Spinal cord (tissue), 10 donors: ENCODE results near the gene HIP1R. TPM values are rescaled to one million over a fixed set of nuclear protein-coding genes. Genes with fewer than 3 reads are reported as not detected.

Experiments used
- DNase-seq, 6 donors: peaks; one replicate each; pipeline versions ENCODE4 v3.0.0 to v3.0.0-alpha.2; 2013 to 2015; ENCODE audit warnings: low spot score in 6 of 6, low read depth in 4 of 6
- H3K27ac ChIP-seq: one replicate; pipeline ENCODE4 v1.5.1; 2013; ENCODE audit warnings: low read depth, low read length, control low read depth
- H3K27me3 ChIP-seq: one replicate; pipeline ENCODE4 v1.6.1; 2013; ENCODE audit warnings: low read length; ENCODE audit not compliant: control insufficient read depth, insufficient read depth
- H3K36me3 ChIP-seq: one replicate; pipeline ENCODE4 v1.6.1; 2013; ENCODE audit warnings: low read length; ENCODE audit not compliant: control insufficient read depth, insufficient read depth
- H3K4me1 ChIP-seq: one replicate; pipeline ENCODE4 v1.6.1; 2013; ENCODE audit warnings: low read length; ENCODE audit not compliant: control insufficient read depth, insufficient read depth
- H3K4me3 ChIP-seq: one replicate; pipeline ENCODE4 v1.5.1; 2013; ENCODE audit warnings: low read depth, low read length, control low read depth
- H3K9me3 ChIP-seq: one replicate; pipeline ENCODE4 v1.6.1; 2013; ENCODE audit warnings: low read length; ENCODE audit not compliant: control insufficient read depth, insufficient read depth
- WGBS: methylation state at CpG from one replicate; pipeline ENCODE4 v1.1.5; 2013; ENCODE audit warnings: missing lambda C conversion rate; ENCODE audit not compliant: insufficient coverage; 5-methylcytosine and 5-hydroxymethylcytosine counted together
- long read RNA-seq, 4 donors: transcript quantifications; one replicate each; lab custom pipeline, GENCODE V29; 2026
- polyA plus RNA-seq, 2 donors: library from polyadenylated mRNA; unstranded; fragments of 120-200 nt; gene quantifications; one replicate each; pipeline ENCODE4 v1.2.1, GENCODE V29; 2013; ENCODE audit not compliant: insufficient read length in 2 of 2
- total RNA-seq, 2 donors: library from RNA; depleted of rRNA in 1 of 2; stranded (reverse); fragments of 120-200 nt in 1 of 2; fragments of >200 nt in 1 of 2; gene quantifications; one replicate each; pipeline versions ENCODE4 v1.2.3 to v1.2.4, GENCODE V29; 2013 to 2014
- donor health status: healthy.

HIP1R gene
- total RNA-seq: 10 to 100 TPM; 37.5 to 43.0 TPM
- 10 to 100 TPM; 56.6 to 71.4 TPM for polyA plus RNA-seq
- long read RNA-seq, donor 1, full-length matches to known transcripts: 3 of 16 reads
- long read RNA-seq, donor 1, partial matches to known transcripts: 13 of 16 reads
- long read RNA-seq, donor 1, other reads (novel, unspliced or antisense): 0 of 16 reads
- long read RNA-seq, donor 2, full-length matches to known transcripts: 1 of 6 reads
- long read RNA-seq, donor 2, partial matches to known transcripts: 5 of 6 reads
- long read RNA-seq, donor 2, other reads (novel, unspliced or antisense): 0 of 6 reads
- long read RNA-seq, donor 3, full-length matches to known transcripts: 2 of 8 reads
- long read RNA-seq, donor 3, partial matches to known transcripts: 6 of 8 reads
- long read RNA-seq, donor 3, other reads (novel, unspliced or antisense): 0 of 8 reads
- long read RNA-seq, donor 4, full-length matches to known transcripts: 1 of 1 reads
- long read RNA-seq, donor 4, partial matches to known transcripts: 0 of 1 reads
- long read RNA-seq, donor 4, other reads (novel, unspliced or antisense): 0 of 1 reads

- Histone ChIP-seq H3K36me3 (peaks cover 5% of the 10 kb centered on the region), H3K4me3 (peak within 1 kb of the TSS; percentile 57), H3K27me3 (no peaks in the 10 kb centered on the region), H3K27ac (peak within 1 kb of the TSS; percentile 83), H3K9me3 (no peaks in the 10 kb centered on the region), H3K4me1 (peaks cover 34% of the 10 kb centered on the region)
- under 1% methylated on average over 57 of the region's 85 CpGs for WGBS
- peak in 2 of 6 donors; percentile 92 to 94 for DNase-seq
Observed at GRCh38 chr12:122834921-122835749, at the start of gene HIP1R. TSS of gene HIP1R (plus strand) at chr12:122835457. CDS start at chr12:122835551, 94 bp downstream.

- Histone ChIP-seq H3K9me3 (no peaks in the 10 kb centered on the region), H3K27me3 (no peaks in the 10 kb centered on the region), H3K4me1 (no peaks in the 10 kb centered on the region), H3K4me3 (no peak overlapping the region), H3K36me3 (peaks cover 5% of the 10 kb centered on the region), H3K27ac (no peak overlapping the region)
- no peak for DNase-seq
- 100% methylated on average over 1 of the region's 7 CpGs for WGBS
Observed at GRCh38 chr12:122785503-122785902, 49.8 kb upstream of the HIP1R start.

DNA sequence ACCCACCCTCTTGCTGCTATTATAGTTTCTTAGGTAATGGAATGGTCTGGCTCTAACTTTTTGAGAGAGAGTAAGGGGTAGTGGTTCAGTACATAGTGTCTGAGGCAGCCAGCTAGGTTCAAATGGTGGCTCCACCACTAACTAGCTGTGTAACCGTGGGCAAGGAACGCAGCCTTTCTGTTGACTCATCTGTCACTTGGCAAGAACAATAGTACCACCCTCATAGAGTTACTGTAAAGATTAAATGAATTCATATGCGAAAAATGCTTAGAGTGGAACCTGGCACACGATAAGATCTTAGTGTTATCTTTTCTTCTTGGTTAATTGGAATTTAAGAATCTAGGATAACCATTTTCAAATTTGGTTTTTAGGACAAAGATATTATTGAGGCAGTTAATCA lies 46.9 kb upstream of the HIP1R start:
- DNase-seq: no peak
- no peak overlapping the region for H3K4me3 ChIP-seq
- no peaks in the 10 kb centered on the region for H3K9me3 ChIP-seq
- H3K36me3 ChIP-seq: no peaks in the 10 kb centered on the region
- WGBS: no CpG with 5 or more reads among the region's 4 CpGs
- no peaks in the 10 kb centered on the region for H3K4me1 ChIP-seq
- no peaks in the 10 kb centered on the region for H3K27me3 ChIP-seq
- no peak overlapping the region for H3K27ac ChIP-seq

DNA sequence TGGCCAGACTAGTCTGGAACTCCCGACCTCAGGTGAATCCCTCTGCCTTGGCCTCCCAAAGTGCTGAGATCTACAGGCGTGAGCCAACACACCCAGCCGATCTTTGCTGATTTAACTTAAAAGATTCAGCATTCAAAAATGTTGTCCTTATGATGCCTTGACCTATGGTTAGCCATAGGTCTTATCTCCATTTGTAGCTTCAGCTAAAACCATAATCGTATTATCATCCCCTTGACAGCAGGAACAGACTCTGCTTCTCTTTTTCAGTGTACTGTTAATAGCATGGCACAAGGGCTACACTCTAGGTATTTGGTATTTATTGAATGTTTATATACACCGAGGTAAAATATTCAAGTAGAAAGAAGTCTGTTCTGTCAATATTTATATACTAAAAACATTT lies 45.6 kb upstream of the HIP1R start:
- Histone ChIP-seq H3K27ac (no peak overlapping the region), H3K4me3 (no peak overlapping the region), H3K36me3 (no peaks in the 10 kb centered on the region), H3K27me3 (no peaks in the 10 kb centered on the region), H3K9me3 (no peaks in the 10 kb centered on the region), H3K4me1 (no peaks in the 10 kb centered on the region)
- 88% methylated on average over 3 of the region's 5 CpGs for WGBS
- DNase-seq: no peak

DNA sequence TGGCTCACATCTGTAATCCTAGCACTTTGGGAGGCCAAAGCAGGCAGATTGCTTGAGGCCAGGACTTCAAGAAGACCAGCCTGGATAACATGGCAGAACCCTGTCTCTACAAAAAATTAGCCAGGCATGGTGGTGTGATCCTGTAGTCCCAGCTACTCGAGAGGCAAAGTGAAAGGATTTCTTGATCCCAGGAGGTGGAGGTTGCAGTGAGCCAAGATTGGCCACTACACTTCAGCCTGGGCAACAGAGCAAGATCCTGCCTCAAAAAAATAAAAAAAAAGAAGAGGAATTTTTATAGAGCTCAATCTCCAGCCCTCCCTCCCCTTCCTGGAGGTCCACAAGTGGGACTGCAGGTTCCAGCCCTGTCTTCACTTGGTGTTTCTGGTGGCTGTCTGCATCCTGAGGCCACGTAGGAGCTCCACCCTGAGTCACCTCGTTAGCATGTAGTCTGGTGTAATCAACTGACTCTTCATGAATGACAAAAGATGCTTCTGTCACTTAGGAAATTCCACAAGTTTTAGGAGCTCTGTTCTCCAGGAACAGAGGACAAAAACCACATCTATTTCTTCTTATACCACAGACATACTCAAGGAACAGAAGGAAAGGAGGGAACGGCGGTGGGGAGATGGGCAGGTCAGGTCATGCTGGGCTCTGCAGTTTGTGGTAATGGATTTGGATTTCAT lies 44.7 kb upstream of the HIP1R start:
- 97% methylated on average over 3 of the region's 5 CpGs for WGBS

DNA sequence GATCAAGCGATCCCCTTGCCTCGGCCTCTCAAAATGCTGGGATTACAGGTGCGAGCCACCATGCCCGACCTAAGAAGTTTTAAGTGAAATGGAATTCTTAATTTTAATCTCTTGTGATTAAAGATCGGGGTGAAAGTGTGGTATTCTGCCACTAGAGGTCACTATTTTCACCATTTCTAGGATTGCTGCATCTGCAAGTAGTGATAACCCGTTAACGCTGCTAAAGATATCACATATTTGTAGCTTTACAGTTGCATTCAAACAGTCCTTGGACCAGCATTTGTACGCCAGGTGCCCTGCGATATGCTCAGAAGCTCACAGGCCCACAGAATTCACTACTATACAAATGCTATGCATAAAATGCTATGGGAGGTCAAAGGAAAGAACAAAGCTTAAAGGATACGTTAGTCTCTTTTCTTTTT lies 41.6 kb upstream of the HIP1R start:
- 40% methylated on average over 3 of the region's 10 CpGs for WGBS
- Histone ChIP-seq H3K4me1 (no peaks in the 10 kb centered on the region), H3K9me3 (no peaks in the 10 kb centered on the region), H3K27ac (no peak overlapping the region), H3K36me3 (no peaks in the 10 kb centered on the region), H3K27me3 (no peaks in the 10 kb centered on the region), H3K4me3 (no peak overlapping the region)
- peak in 3 of 6 donors; percentile 22 to 87 (median 80) for DNase-seq

More for the DNA sequence above, 44.7 kb upstream of the HIP1R start:
- H3K36me3 ChIP-seq: no peaks in the 10 kb centered on the region
- H3K4me3 ChIP-seq: no peak overlapping the region
- H3K27ac ChIP-seq: no peak overlapping the region
- no peaks in the 10 kb centered on the region for H3K27me3 ChIP-seq
- H3K4me1 ChIP-seq: no peaks in the 10 kb centered on the region
- no peaks in the 10 kb centered on the region for H3K9me3 ChIP-seq
- DNase-seq: no peak

DNA sequence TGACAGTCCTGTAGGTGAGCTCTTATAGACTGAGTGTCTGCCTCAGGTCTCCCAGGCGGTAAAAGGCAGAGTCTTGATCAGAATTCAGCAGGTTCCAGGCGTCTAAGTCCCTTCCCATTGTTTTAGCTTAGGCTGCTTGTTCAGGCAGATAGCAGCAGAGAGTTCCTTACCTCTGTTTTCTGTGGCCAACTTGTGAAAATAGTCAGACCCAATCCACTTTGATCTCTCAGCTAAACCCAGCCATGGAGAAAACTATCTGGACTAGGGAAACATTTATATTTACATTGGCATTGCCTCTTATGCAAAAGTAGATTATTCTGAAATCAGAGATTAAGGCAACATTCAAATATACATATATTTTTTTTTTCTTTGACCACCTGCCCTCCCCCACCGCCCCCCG lies 39.5 kb upstream of the HIP1R start:
- DNase-seq: peak in 1 of 6 donors; percentile 13
- H3K27ac ChIP-seq: no peak overlapping the region
- 48% methylated on average over 2 of the region's 4 CpGs for WGBS

DNA sequence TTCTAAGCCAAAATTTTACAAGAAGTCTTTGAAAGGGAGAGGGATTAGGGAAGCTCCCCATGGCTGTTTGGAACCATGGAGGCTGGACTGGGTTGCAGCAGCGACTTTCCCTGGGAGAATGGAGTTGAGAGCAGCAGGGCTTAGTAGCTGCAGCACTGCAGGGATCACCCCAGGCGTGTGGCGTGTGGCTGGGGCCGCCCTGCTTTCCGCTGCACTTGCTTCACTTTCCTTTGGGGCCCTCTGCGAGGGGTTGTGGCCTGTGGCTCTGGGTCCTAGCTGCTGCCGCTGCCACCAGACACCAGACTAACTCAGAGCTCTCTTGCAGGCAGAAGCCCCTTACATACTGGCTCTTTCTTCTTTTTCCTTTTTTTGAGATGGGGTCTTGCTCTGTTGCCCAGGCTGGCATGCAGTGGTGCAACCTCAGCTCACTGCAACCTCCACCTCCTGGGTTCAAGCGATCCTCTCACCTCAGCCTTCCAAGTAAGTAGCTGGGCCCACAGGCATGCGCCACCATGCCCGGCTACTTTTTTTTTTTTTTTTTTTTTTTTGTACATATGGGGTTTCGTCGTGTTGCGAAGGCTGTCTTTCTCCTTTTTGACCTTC lies 35.5 kb upstream of the HIP1R start:
- Histone ChIP-seq H3K27ac (no peak overlapping the region), H3K27me3 (no peaks in the 10 kb centered on the region), H3K9me3 (no peaks in the 10 kb centered on the region), H3K4me3 (no peak overlapping the region), H3K4me1 (no peaks in the 10 kb centered on the region), H3K36me3 (no peaks in the 10 kb centered on the region)
- 67% methylated on average over 7 of the region's 13 CpGs for WGBS
- DNase-seq: no peak

More for the DNA sequence above, 39.5 kb upstream of the HIP1R start:
- Histone ChIP-seq H3K4me3 (no peak overlapping the region), H3K27me3 (no peaks in the 10 kb centered on the region), H3K4me1 (no peaks in the 10 kb centered on the region), H3K36me3 (no peaks in the 10 kb centered on the region), H3K9me3 (no peaks in the 10 kb centered on the region)

DNA sequence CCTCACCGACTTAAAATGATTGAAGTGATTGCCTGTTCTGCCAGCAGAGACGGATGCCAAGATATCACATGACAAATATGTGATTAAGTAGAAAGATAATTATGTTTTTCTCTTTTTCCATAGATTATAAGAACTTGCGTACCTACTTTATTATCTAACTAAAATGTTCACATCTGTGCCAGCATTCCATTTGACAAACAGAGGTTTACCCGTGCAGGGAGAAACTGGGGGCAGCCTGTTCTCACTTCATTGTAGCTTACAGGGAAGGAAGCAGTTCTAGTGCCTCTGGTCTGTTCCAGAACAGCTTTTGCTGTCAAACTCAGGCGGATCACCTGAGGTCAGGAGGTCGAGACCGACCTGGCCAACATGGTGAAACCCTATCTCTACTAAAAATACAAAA lies 31.3 kb upstream of the HIP1R start:
- H3K27ac ChIP-seq: no peak overlapping the region
- H3K4me3 ChIP-seq: no peak overlapping the region
- 82% methylated on average over 3 of the region's 7 CpGs for WGBS
- H3K36me3 ChIP-seq: peaks cover 2% of the 10 kb centered on the region
- DNase-seq: no peak
- no peaks in the 10 kb centered on the region for H3K27me3 ChIP-seq
- H3K9me3 ChIP-seq: no peaks in the 10 kb centered on the region
- H3K4me1 ChIP-seq: no peaks in the 10 kb centered on the region
